Mucosa of descending colon (tissue), 3 donors: Measurements from ENCODE around the gene L2HGDH. TPM values are rescaled to one million over a fixed set of nuclear protein-coding genes. Genes with fewer than 3 reads are reported as not detected.

Experiments
- ATAC-seq: fragments of 200-7000 bp; cut with Tn5 transposase; one replicate; pipeline ENCODE4 v1.9.1; 2020; ENCODE audit warnings: mild to moderate bottlenecking, moderate library complexity
- DNase-seq, 3 donors: peaks; one replicate each; pipeline ENCODE4 v3.0.0-alpha.2; 2020
- H3K36me3 ChIP-seq: fragments of 200-600 bp; one replicate; pipeline ENCODE4 v1.8.0; 2021; ENCODE audit warnings: low read depth, mild to moderate bottlenecking
- H3K4me1 ChIP-seq: fragments of 200-600 bp; one replicate; pipeline ENCODE4 v1.8.0; 2021; ENCODE audit warnings: low read depth, mild to moderate bottlenecking
- H3K4me3 ChIP-seq: fragments of 200-600 bp; one replicate; pipeline ENCODE4 v1.8.0; 2021; ENCODE audit warnings: mild to moderate bottlenecking
- H3K9me3 ChIP-seq: fragments of 200-600 bp; one replicate; pipeline ENCODE4 v1.8.0; 2021; ENCODE audit warnings: mild to moderate bottlenecking
- CTCF ChIP-seq: fragments of 200-600 bp; IDR thresholded peaks from one replicate; pipeline ENCODE4 v1.8.0; 2022; ENCODE audit warnings: antibody characterized with exemption, mild to moderate bottlenecking
- intact Hi-C, 2 donors: fragments of 100-400 bp; cut with DNase I in 1 of 2; cut with micrococcal nuclease in 1 of 2; formaldehyde crosslinking; loops; one replicate each; pipeline versions ENCODE4 v1.11.0 to v1.11.1; 2022; cut with DNase I, micrococcal nuclease
- total RNA-seq, 3 donors: library from RNA; stranded (reverse); fragmentation: NEBNext Ultra II Directional in 2 of 3; extraction: Animal tissue kit (Norgen Biotek cat#: 25700) in 2 of 3; gene quantifications; one replicate each; pipeline versions ENCODE4 v1.2.1 to v1.2.4, GENCODE V29; 2021 to 2023
- donor health status: DM: no; HTN: no; CAD: no; lungs with moderate emphysema.
- donor health status: DM: no; HTN: no; CAD: no.
- donor health status: DM: no; HTN: yes; CAD: no.

Gene L2HGDH
- total RNA-seq, 3 donors from 2014 or later = 7.2 to 11.2 (median 9.8) TPM

GRCh38 chr14:50262865-50263264, 49.2 kb downstream of the L2HGDH start:
- Histone ChIP-seq H3K4me3 (no peak overlapping the region), H3K9me3 (no peaks in the 10 kb centered on the region), H3K36me3 (no peaks in the 10 kb centered on the region), H3K4me1 (no peaks in the 10 kb centered on the region)
- TF ChIP-seq CTCF = no peak
- intact Hi-C loops = no loop called here
- DNase-seq = no peak
- ATAC-seq = no peak

GRCh38 chr14:50260511-50260910, 51.5 kb downstream of the L2HGDH start:
- Histone ChIP-seq H3K4me3 (no peak overlapping the region), H3K36me3 (no peaks in the 10 kb centered on the region), H3K9me3 (no peaks in the 10 kb centered on the region), H3K4me1 (no peaks in the 10 kb centered on the region)
- DNase-seq = peak in 1 of 3 donors; percentile 16
- intact Hi-C loops = no loop called here
- no peak for TF ChIP-seq CTCF
- ATAC-seq = peak; percentile 27

GRCh38 chr14:50260072-50260471, 52.0 kb downstream of the L2HGDH start:
- Histone ChIP-seq H3K4me1 (no peaks in the 10 kb centered on the region), H3K36me3 (no peaks in the 10 kb centered on the region), H3K4me3 (no peak overlapping the region), H3K9me3 (no peaks in the 10 kb centered on the region)
- intact Hi-C loops = no loop called here
- ATAC-seq (no peak), DNase-seq (no peak)
- TF ChIP-seq CTCF = no peak

- intact Hi-C loops = no loop called here
- H3K9me3 ChIP-seq = no peaks in the 10 kb centered on the region
- no peaks in the 10 kb centered on the region for H3K4me1 ChIP-seq
- ATAC-seq (no peak), DNase-seq (no peak)
- no peak overlapping the region for H3K4me3 ChIP-seq
- TF ChIP-seq CTCF = no peak
- no peaks in the 10 kb centered on the region for H3K36me3 ChIP-seq
Observed at GRCh38 chr14:50257732-50258131, 54.3 kb downstream of the L2HGDH start.

- intact Hi-C loops = no loop called here
- ATAC-seq = no peak
- no peaks in the 10 kb centered on the region for H3K4me1 ChIP-seq
- no peaks in the 10 kb centered on the region for H3K9me3 ChIP-seq
- H3K36me3 ChIP-seq = no peaks in the 10 kb centered on the region
- no peak for DNase-seq
- no peak for TF ChIP-seq CTCF
- no peak overlapping the region for H3K4me3 ChIP-seq
Observed at GRCh38 chr14:50254248-50254647, 57.8 kb downstream of the L2HGDH start.

GRCh38 chr14:50249136-50249775, 62.8 kb downstream of the L2HGDH start:
- DNase-seq (no peak), ATAC-seq (no peak)
- H3K4me3 ChIP-seq = no peak overlapping the region
- no peaks in the 10 kb centered on the region for H3K36me3 ChIP-seq
- H3K9me3 ChIP-seq = no peaks in the 10 kb centered on the region
- TF ChIP-seq CTCF = no peak
- no peaks in the 10 kb centered on the region for H3K4me1 ChIP-seq
- intact Hi-C loops = no loop called here
